Osteoblast (primary cell): ENCODE measurements around the gene LRP6. TPM values are rescaled to one million over a fixed set of nuclear protein-coding genes. Genes with fewer than 3 reads are reported as not detected.

Experiments
- DNase-seq: peaks from one replicate; pipeline ENCODE4 v3.0.0; 2011; ENCODE audit warnings: low spot score, mixed read lengths; ENCODE audit not compliant: insufficient read length; ENCODE audit errors: missing footprints
- H2AFZ ChIP-seq: 2 replicates; pipeline ENCODE4 v1.6.0; 2011; ENCODE audit warnings: mild to moderate bottlenecking, low read length
- H3K27ac ChIP-seq: 2 replicates; pipeline ENCODE4 v1.5.1; 2011; ENCODE audit warnings: mild to moderate bottlenecking, low read depth, low read length, moderate library complexity
- H3K27me3 ChIP-seq: 2 replicates; pipeline ENCODE4 v1.6.0; 2012; ENCODE audit warnings: mild to moderate bottlenecking, control low read depth, inconsistent platforms, low read length, moderate library complexity; ENCODE audit not compliant: insufficient read depth
- H3K36me3 ChIP-seq: 2 replicates; pipeline ENCODE4 v1.5.1; 2011; ENCODE audit warnings: mild to moderate bottlenecking, low read length, control low read depth, moderate library complexity; ENCODE audit not compliant: insufficient read depth
- H3K4me1 ChIP-seq: 2 replicates; pipeline ENCODE4 v1.5.1; 2011; ENCODE audit warnings: mild to moderate bottlenecking, low read length, control low read depth, moderate library complexity; ENCODE audit not compliant: insufficient read depth
- H3K4me2 ChIP-seq: 2 replicates; pipeline ENCODE4 v1.6.0; 2011; ENCODE audit warnings: mild to moderate bottlenecking, low read length; ENCODE audit not compliant: insufficient read depth
- H3K4me3 ChIP-seq: fragments of 200-600 bp; sonication (generic); 3 replicates; pipeline ENCODE4 v1.5.1; 2012; ENCODE audit warnings: mild to moderate bottlenecking, low read length, inconsistent platforms; ENCODE audit not compliant: insufficient read depth
- H3K79me2 ChIP-seq: 2 replicates; pipeline ENCODE4 v1.6.0; 2012; ENCODE audit warnings: mild to moderate bottlenecking, low read length, control low read depth, inconsistent platforms; ENCODE audit not compliant: insufficient read depth
- H3K9me3 ChIP-seq: 2 replicates; pipeline ENCODE4 v1.5.1; 2011; ENCODE audit warnings: low read depth, low read length, control low read depth
- H4K20me1 ChIP-seq: 2 replicates; pipeline ENCODE4 v1.6.0; 2012; ENCODE audit warnings: mild to moderate bottlenecking, low read length, control low read depth; ENCODE audit not compliant: insufficient read depth
- CTCF ChIP-seq: IDR thresholded peaks from 2 replicates; pipeline ENCODE4 v1.5.1; 2011; ENCODE audit warnings: mild to moderate bottlenecking, low read depth, low read length, moderate library complexity; ENCODE audit errors: extremely low read depth
- total RNA-seq: library from RNA; depleted of rRNA; stranded (reverse); fragments of >200 nt; gene quantifications from 2 replicates; pipeline ENCODE4 v1.2.3, GENCODE V29; 2012

Gene LRP6
- total RNA-seq, 1 donor: 46.7 TPM

- Histone ChIP-seq H4K20me1 (no peaks in the 10 kb centered on the region), H3K4me3 (no peak overlapping the region), H3K36me3 (no peaks in the 10 kb centered on the region), H2AFZ (no peak overlapping the region), H3K79me2 (no peaks in the 10 kb centered on the region), H3K27ac (no peak overlapping the region), H3K27me3 (no peaks in the 10 kb centered on the region), H3K4me2 (no peak overlapping the region), H3K9me3 (no peaks in the 10 kb centered on the region), H3K4me1 (no peaks in the 10 kb centered on the region)
- no peak for TF ChIP-seq CTCF
- no peak for DNase-seq
These were observed 159.2 kb downstream of the LRP6 start for GRCh38 chr12:12107678-12108077.

- no peaks in the 10 kb centered on the region for H3K79me2 ChIP-seq
- no peak overlapping the region for H3K4me2 ChIP-seq
- H4K20me1 ChIP-seq: no peaks in the 10 kb centered on the region
- H3K4me3 ChIP-seq: no peak overlapping the region
- H3K27me3 ChIP-seq: no peaks in the 10 kb centered on the region
- no peak for DNase-seq
- no peak overlapping the region for H2AFZ ChIP-seq
- no peak for TF ChIP-seq CTCF
- H3K27ac ChIP-seq: no peak overlapping the region
- H3K4me1 ChIP-seq: no peaks in the 10 kb centered on the region
- no peaks in the 10 kb centered on the region for H3K9me3 ChIP-seq
- no peaks in the 10 kb centered on the region for H3K36me3 ChIP-seq
These were observed 167.7 kb downstream of the LRP6 start for GRCh38 chr12:12099102-12099501.

GRCh38 chr12:12098691-12099015 lies 168.2 kb downstream of the LRP6 start:
- Histone ChIP-seq H3K4me3 (no peak overlapping the region), H3K4me1 (no peaks in the 10 kb centered on the region), H3K4me2 (no peak overlapping the region), H3K9me3 (no peaks in the 10 kb centered on the region), H3K36me3 (no peaks in the 10 kb centered on the region), H3K79me2 (no peaks in the 10 kb centered on the region), H3K27ac (no peak overlapping the region), H4K20me1 (no peaks in the 10 kb centered on the region), H3K27me3 (no peaks in the 10 kb centered on the region), H2AFZ (no peak overlapping the region)
- DNase-seq: no peak
- TF ChIP-seq CTCF: no peak

GRCh38 chr12:12097891-12098690 lies 168.8 kb downstream of the LRP6 start:
- H3K79me2 ChIP-seq: no peaks in the 10 kb centered on the region
- H3K27me3 ChIP-seq: no peaks in the 10 kb centered on the region
- H3K4me2 ChIP-seq: no peak overlapping the region
- H4K20me1 ChIP-seq: no peaks in the 10 kb centered on the region
- H3K27ac ChIP-seq: no peak overlapping the region
- no peak overlapping the region for H3K4me3 ChIP-seq
- no peak for DNase-seq
- peaks cover 2% of the 10 kb centered on the region for H3K4me1 ChIP-seq
- no peak overlapping the region for H2AFZ ChIP-seq
- no peaks in the 10 kb centered on the region for H3K9me3 ChIP-seq
- no peak for TF ChIP-seq CTCF
- H3K36me3 ChIP-seq: no peaks in the 10 kb centered on the region
